DOHH2 (cell line): ENCODE results near the gene VTN.
A peak's percentile ranks its signal among the peaks of the same experiment; 100 is the strongest.

ENCODE experiments used
- H3F3A ChIP-seq: fragments of 200-600 bp; sonication (generic), shearing (Covaris generic); 2 replicates; pipeline ENCODE4 v1.6.0; 2016; ENCODE audit warnings: antibody characterized with exemption, mild to moderate bottlenecking; ENCODE audit not compliant: control insufficient read depth, insufficient read depth
- H3K27ac ChIP-seq: fragments of 200-600 bp; sonication (generic); 2 replicates; pipeline ENCODE4 v1.5.1; 2014; ENCODE audit warnings: low read depth, mild to moderate bottlenecking, low read length, moderate library complexity
- H3K27me3 ChIP-seq: fragments of 200-600 bp; sonication (generic); 2 replicates; pipeline ENCODE4 v1.6.1; 2014; ENCODE audit warnings: mild to moderate bottlenecking, low read length, mixed read lengths; ENCODE audit not compliant: control insufficient read depth
- H3K36me3 ChIP-seq: fragments of 200-600 bp; sonication (generic); 2 replicates; pipeline ENCODE4 v1.6.1; 2014; ENCODE audit warnings: mild to moderate bottlenecking, low read length, moderate library complexity, mixed read lengths; ENCODE audit not compliant: control insufficient read depth
- H3K4me1 ChIP-seq: fragments of 200-600 bp; sonication (generic); 2 replicates; pipeline ENCODE4 v1.6.1; 2014; ENCODE audit warnings: mild to moderate bottlenecking, low read length, mixed read lengths; ENCODE audit not compliant: control insufficient read depth
- H3K4me2 ChIP-seq: fragments of 200-600 bp; sonication (generic); 2 replicates; pipeline ENCODE4 v1.6.0; 2014; ENCODE audit warnings: mild to moderate bottlenecking, low read length, moderate library complexity
- H3K4me3 ChIP-seq: fragments of 200-600 bp; sonication (generic); 2 replicates; pipeline ENCODE4 v1.5.1; 2014; ENCODE audit warnings: mild to moderate bottlenecking, low read length, mixed read lengths
- H3K79me2 ChIP-seq: fragments of 200-600 bp; sonication (generic); 2 replicates; pipeline ENCODE4 v1.6.1; 2014; ENCODE audit warnings: mild to moderate bottlenecking, low read length, mixed read lengths; ENCODE audit not compliant: control insufficient read depth
- H3K9me2 ChIP-seq: fragments of 200-600 bp; sonication (generic); replicated peaks from 2 replicates; pipeline ENCODE4 v1.6.1; 2014; ENCODE audit warnings: mild to moderate bottlenecking, low read length, mixed read lengths; ENCODE audit not compliant: control insufficient read depth
- H3K9me3 ChIP-seq: fragments of 200-600 bp; sonication (generic); 2 replicates; pipeline ENCODE4 v1.6.1; 2014; ENCODE audit warnings: antibody characterized with exemption, low read length, mixed read lengths; ENCODE audit not compliant: control insufficient read depth, insufficient read depth
- H4K20me1 ChIP-seq: fragments of 200-600 bp; sonication (generic); 2 replicates; pipeline ENCODE4 v1.6.0; 2014; ENCODE audit warnings: low read depth, mild to moderate bottlenecking, antibody characterized with exemption, low read length, moderate library complexity; ENCODE audit not compliant: control insufficient read depth, insufficient read depth
- EZH2phosphoT487 ChIP-seq: fragments of 200-600 bp; sonication (generic); IDR thresholded peaks from 2 replicates; pipeline ENCODE4 v1.6.1; 2017; ENCODE audit warnings: borderline replicate concordance, mild to moderate bottlenecking, antibody characterized with exemption, low read length, moderate library complexity, mixed read lengths
- TF ChIP-seq, protein P1 (sequence below): fragments of 200-600 bp; sonication (generic); IDR thresholded peaks from one replicate; pipeline ENCODE4 v1.5.1; 2014; ENCODE audit warnings: antibody characterized with exemption, mild to moderate bottlenecking, low read depth, low read length; ENCODE audit not compliant: poor library complexity, severe bottlenecking

The VTN gene

DNA sequence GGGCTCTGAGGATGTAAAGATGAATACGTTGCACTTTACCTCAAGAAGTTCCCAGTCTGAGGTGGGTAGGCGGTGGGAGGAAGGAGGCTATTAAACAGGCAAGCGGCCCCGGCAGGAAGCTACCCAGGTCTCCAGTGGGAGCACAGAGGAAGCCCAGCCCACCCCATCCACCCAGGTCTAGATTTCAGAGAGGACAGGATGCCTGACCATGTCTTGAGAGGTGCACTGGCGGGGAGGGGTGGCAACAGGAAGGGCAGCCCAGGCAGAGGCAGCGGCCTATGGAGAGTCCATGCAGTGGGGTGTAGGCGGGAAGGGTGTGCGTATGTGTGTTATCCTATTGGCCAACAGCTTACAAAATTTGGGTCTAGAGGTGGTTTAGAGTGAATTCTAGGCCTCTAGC, 15.3 kb upstream of the VTN start:
- H3K36me3 ChIP-seq, result peaks cover 3% of the 10 kb centered on the region; the same call in 1 of the 2 replicates
- H3K27me3 ChIP-seq, result no peaks in the 10 kb centered on the region
- no peak overlapping the region for H3K4me2 ChIP-seq
- TF ChIP-seq, protein P1, sequence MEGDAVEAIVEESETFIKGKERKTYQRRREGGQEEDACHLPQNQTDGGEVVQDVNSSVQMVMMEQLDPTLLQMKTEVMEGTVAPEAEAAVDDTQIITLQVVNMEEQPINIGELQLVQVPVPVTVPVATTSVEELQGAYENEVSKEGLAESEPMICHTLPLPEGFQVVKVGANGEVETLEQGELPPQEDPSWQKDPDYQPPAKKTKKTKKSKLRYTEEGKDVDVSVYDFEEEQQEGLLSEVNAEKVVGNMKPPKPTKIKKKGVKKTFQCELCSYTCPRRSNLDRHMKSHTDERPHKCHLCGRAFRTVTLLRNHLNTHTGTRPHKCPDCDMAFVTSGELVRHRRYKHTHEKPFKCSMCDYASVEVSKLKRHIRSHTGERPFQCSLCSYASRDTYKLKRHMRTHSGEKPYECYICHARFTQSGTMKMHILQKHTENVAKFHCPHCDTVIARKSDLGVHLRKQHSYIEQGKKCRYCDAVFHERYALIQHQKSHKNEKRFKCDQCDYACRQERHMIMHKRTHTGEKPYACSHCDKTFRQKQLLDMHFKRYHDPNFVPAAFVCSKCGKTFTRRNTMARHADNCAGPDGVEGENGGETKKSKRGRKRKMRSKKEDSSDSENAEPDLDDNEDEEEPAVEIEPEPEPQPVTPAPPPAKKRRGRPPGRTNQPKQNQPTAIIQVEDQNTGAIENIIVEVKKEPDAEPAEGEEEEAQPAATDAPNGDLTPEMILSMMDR, result no peak
- H4K20me1 ChIP-seq, result no peaks in the 10 kb centered on the region
- H3K9me2 ChIP-seq, result no peaks in the 10 kb centered on the region
- no peak overlapping the region for H3K27ac ChIP-seq
- no peaks in the 10 kb centered on the region for H3F3A ChIP-seq
- H3K4me3 ChIP-seq, result no peak overlapping the region
- no peaks in the 10 kb centered on the region for H3K9me3 ChIP-seq
- no peaks in the 10 kb centered on the region for H3K79me2 ChIP-seq
- no peaks in the 10 kb centered on the region for H3K4me1 ChIP-seq

DNA sequence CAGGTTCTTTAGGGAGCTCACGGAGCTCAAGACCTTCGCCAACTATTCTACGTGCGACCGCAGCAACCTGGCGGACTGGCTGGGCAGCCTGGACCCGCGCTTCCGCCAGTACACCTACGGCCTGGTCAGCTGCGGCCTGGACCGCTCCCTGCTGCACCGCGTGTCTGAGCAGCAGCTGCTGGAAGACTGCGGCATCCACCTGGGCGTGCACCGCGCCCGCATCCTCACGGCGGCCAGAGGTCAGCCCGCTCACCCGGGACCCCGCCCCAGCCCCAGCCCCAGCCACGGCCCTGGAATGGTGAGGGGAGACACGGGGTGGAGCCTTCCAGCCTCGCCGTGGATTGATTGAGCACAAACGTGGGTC, 14.9 kb upstream of the VTN start:
- H4K20me1 ChIP-seq, result no peaks in the 10 kb centered on the region
- no peaks in the 10 kb centered on the region for H3K9me2 ChIP-seq
- H3K27me3 ChIP-seq, result no peaks in the 10 kb centered on the region
- no peak overlapping the region for H3K4me3 ChIP-seq
- no peaks in the 10 kb centered on the region for H3K9me3 ChIP-seq
- no peaks in the 10 kb centered on the region for H3K79me2 ChIP-seq
- H3F3A ChIP-seq, result no peaks in the 10 kb centered on the region
- TF ChIP-seq, protein P1, result no peak
- no peak for TF ChIP-seq EZH2phosphoT487
- peaks cover 2% of the 10 kb centered on the region; the same call in 1 of the 2 replicates for H3K36me3 ChIP-seq
- no peak overlapping the region for H3K4me2 ChIP-seq
- H3K4me1 ChIP-seq, result no peaks in the 10 kb centered on the region
- no peak overlapping the region for H3K27ac ChIP-seq

DNA sequence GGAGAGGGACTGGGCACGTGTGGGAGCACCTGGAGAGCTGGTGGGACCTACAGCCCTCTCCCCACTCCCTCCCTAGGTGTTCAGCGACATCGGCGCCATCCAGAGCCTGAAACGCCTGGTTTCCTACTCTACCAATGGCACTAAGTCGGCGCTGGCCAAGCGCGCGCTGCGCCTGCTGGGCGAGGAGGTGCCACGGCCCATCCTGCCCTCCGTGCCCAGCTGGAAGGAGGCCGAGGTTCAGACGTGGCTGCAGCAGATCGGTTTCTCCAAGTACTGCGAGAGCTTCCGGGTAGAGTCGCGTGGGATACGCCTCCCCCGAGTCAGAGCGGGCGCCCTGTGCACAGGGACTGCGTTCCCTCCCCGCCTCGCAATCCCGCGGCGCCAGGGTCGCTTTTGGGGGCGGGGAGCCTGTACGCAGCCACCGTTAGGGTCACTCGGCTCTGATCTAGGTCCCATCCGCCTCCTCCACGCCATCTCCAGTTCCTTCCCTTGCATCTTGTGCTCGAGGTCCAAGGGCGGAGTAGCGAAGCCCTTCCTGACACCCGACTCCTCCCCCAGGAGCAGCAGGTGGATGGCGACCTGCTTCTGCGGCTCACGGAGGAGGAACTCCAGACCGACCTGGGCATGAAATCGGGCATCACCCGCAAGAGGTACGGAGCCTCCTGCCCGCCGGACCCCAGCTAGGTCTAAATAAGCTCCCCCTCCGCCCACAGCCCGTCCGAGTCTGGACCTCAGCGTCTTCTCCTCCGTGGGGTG, 14.4 kb upstream of the VTN start:
- no peaks in the 10 kb centered on the region for H3K27me3 ChIP-seq
- TF ChIP-seq EZH2phosphoT487, result no peak
- H3K9me3 ChIP-seq, result no peaks in the 10 kb centered on the region
- H3K79me2 ChIP-seq, result no peaks in the 10 kb centered on the region
- H3K4me2 ChIP-seq, result peak overlapping the region; percentile 6
- H3K9me2 ChIP-seq, result no peaks in the 10 kb centered on the region
- no peaks in the 10 kb centered on the region for H4K20me1 ChIP-seq
- no peak overlapping the region for H3K4me3 ChIP-seq
- H3K4me1 ChIP-seq, result no peaks in the 10 kb centered on the region
- peaks cover 2% of the 10 kb centered on the region; the same call in 1 of the 2 replicates for H3K36me3 ChIP-seq
- H3K27ac ChIP-seq, result no peak overlapping the region
- H3F3A ChIP-seq, result no peaks in the 10 kb centered on the region

DNA sequence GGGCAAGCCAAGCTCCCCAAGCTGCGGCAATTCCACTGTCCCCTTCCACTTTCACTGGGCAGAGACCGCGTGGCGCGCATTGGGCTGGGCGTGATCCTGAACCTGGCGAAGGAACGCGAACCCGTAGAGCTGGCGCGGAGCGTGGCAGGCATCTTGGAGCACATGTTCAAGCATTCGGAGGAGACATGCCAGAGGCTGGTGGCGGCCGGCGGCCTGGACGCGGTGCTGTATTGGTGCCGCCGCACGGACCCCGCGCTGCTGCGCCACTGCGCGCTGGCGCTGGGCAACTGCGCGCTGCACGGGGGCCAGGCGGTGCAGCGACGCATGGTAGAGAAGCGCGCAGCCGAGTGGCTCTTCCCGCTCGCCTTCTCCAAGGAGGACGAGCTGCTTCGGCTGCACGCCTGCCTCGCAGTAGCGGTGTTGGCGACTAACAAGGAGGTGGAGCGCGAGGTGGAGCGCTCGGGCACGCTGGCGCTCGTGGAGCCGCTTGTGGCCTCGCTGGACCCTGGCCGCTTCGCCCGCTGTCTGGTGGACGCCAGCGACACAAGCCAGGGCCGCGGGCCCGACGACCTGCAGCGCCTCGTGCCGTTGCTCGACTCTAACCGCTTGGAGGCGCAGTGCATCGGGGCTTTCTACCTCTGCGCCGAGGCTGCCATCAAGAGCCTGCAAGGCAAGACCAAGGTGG, 11.2 kb upstream of the VTN start:
- TF ChIP-seq, protein P1, result no peak
- no peak for TF ChIP-seq EZH2phosphoT487
- H3K36me3 ChIP-seq, result no peaks in the 10 kb centered on the region
- H3K79me2 ChIP-seq, result no peaks in the 10 kb centered on the region
- H3K4me3 ChIP-seq, result no peak overlapping the region
- no peaks in the 10 kb centered on the region for H3K27me3 ChIP-seq
- no peaks in the 10 kb centered on the region for H3K4me1 ChIP-seq
- no peaks in the 10 kb centered on the region for H3F3A ChIP-seq
- H3K9me2 ChIP-seq, result no peaks in the 10 kb centered on the region
- H3K4me2 ChIP-seq, result no peak overlapping the region
- H3K9me3 ChIP-seq, result no peaks in the 10 kb centered on the region
- no peak overlapping the region for H3K27ac ChIP-seq
- H4K20me1 ChIP-seq, result no peaks in the 10 kb centered on the region
